ENCODE measurements around the gene GLOD4. TPM values are rescaled to one million over a fixed set of nuclear protein-coding genes. Genes with fewer than 3 reads are reported as not detected.

The GLOD4 gene
- total RNA-seq, 1 experiment from 2014 or later: 33.8 TPM

GRCh38 chr17:746783-747629 is 35.1 kb downstream of the GLOD4 start:
- Histone ChIP-seq H3F3A (ENCODE audit: low read length, unreplicated experiment) (peaks cover 4% of the 10 kb centered on the region), H3K4me3 (ENCODE audit: low read length) (no peak overlapping the region), H3K4me1 (ENCODE audit: insufficient read depth, low read length) (peaks cover 15% of the 10 kb centered on the region), H3K79me2 (ENCODE audit: low read length) (peaks cover 91% of the 10 kb centered on the region), H3K9me2 (replicated peaks; ENCODE audit: low read length) (no peaks in the 10 kb centered on the region), H4K20me1 (ENCODE audit: low read length) (peaks cover 15% of the 10 kb centered on the region), H3K9ac (ENCODE audit: low read length) (no peak overlapping the region), H3K4me2 (ENCODE audit: low read length) (no peak overlapping the region), H3K27ac (ENCODE audit: low read length) (no peak overlapping the region), H3K36me3 (ENCODE audit: low read depth, low read length) (peaks cover 33% of the 10 kb centered on the region), H3K9me3 (ENCODE audit: low read length) (no peaks in the 10 kb centered on the region), H2AFZ (ENCODE audit: low read length) (no peak overlapping the region), H3K27me3 (ENCODE audit: low read length) (no peaks in the 10 kb centered on the region)
- TF ChIP-seq CTCF (conservative IDR thresholded peaks at IDR 0.05; ENCODE audit: low read depth, low read length) (no peak), EZH2 (IDR thresholded peaks at IDR 0.05; ENCODE audit: low read length, unreplicated experiment) (no peak), EZH2phosphoT487 (IDR thresholded peaks at IDR 0.05; ENCODE audit: borderline replicate concordance, low read length) (no peak)
- no TSS peak for BruUV-seq (replicated peaks)
- ChIA-PET POLR2A (ENCODE audit: unreplicated experiment) (no interaction called here), CTCF (no interaction called here)
- no peak for ATAC-seq
- intact Hi-C loops (cut with micrococcal nuclease): no loop called here
- DNase-seq: no peak

GRCh38 chr17:746181-746580 is 35.9 kb downstream of the GLOD4 start:
- no peaks in the 10 kb centered on the region for H3K27me3 ChIP-seq (ENCODE audit: low read length)
- no peak for ATAC-seq
- H3K9ac ChIP-seq (ENCODE audit: low read length): no peak overlapping the region
- H2AFZ ChIP-seq (ENCODE audit: low read length): no peak overlapping the region
- ChIA-PET CTCF (no interaction called here), POLR2A (ENCODE audit: unreplicated experiment) (no interaction called here)
- DNase-seq: no peak
- no peaks in the 10 kb centered on the region for H3K9me3 ChIP-seq (ENCODE audit: low read length)
- peaks cover 15% of the 10 kb centered on the region for H4K20me1 ChIP-seq (ENCODE audit: low read length)
- H3K4me2 ChIP-seq (ENCODE audit: low read length): no peak overlapping the region
- peaks cover 85% of the 10 kb centered on the region for H3K79me2 ChIP-seq (ENCODE audit: low read length)
- no peak overlapping the region for H3K4me3 ChIP-seq (ENCODE audit: low read length)
- TF ChIP-seq CTCF (conservative IDR thresholded peaks at IDR 0.05; ENCODE audit: low read depth, low read length) (no peak), EZH2phosphoT487 (IDR thresholded peaks at IDR 0.05; ENCODE audit: borderline replicate concordance, low read length) (no peak), EZH2 (IDR thresholded peaks at IDR 0.05; ENCODE audit: low read length, unreplicated experiment) (no peak)
- no peaks in the 10 kb centered on the region for H3K9me2 ChIP-seq (replicated peaks; ENCODE audit: low read length)
- peaks cover 15% of the 10 kb centered on the region for H3K4me1 ChIP-seq (ENCODE audit: insufficient read depth, low read length)
- peaks cover 37% of the 10 kb centered on the region for H3K36me3 ChIP-seq (ENCODE audit: low read depth, low read length)
- no TSS peak for BruUV-seq (replicated peaks)
- intact Hi-C loops (cut with micrococcal nuclease): no loop called here
- peaks cover 4% of the 10 kb centered on the region for H3F3A ChIP-seq (ENCODE audit: low read length, unreplicated experiment)
- H3K27ac ChIP-seq (ENCODE audit: low read length): no peak overlapping the region

- ATAC-seq (no peak), DNase-seq (no peak)
- BruUV-seq (replicated peaks): no TSS peak
- Histone ChIP-seq H3K4me1 (ENCODE audit: insufficient read depth, low read length) (peaks cover 9% of the 10 kb centered on the region), H2AFZ (ENCODE audit: low read length) (no peak overlapping the region), H3K36me3 (ENCODE audit: low read depth, low read length) (peaks cover 41% of the 10 kb centered on the region), H3K9ac (ENCODE audit: low read length) (no peak overlapping the region), H3K79me2 (ENCODE audit: low read length) (peaks cover 77% of the 10 kb centered on the region), H3K9me3 (ENCODE audit: low read length) (no peaks in the 10 kb centered on the region), H3K27ac (ENCODE audit: low read length) (no peak overlapping the region), H3K4me2 (ENCODE audit: low read length) (no peak overlapping the region), H3K9me2 (replicated peaks; ENCODE audit: low read length) (no peaks in the 10 kb centered on the region), H3K27me3 (ENCODE audit: low read length) (no peaks in the 10 kb centered on the region), H3K4me3 (ENCODE audit: low read length) (no peak overlapping the region), H4K20me1 (ENCODE audit: low read length) (peaks cover 11% of the 10 kb centered on the region), H3F3A (ENCODE audit: low read length, unreplicated experiment) (peaks cover 4% of the 10 kb centered on the region)
- ChIA-PET CTCF (no interaction called here), POLR2A (ENCODE audit: unreplicated experiment) (no interaction called here)
- intact Hi-C loops (cut with micrococcal nuclease): no loop called here
- TF ChIP-seq EZH2 (IDR thresholded peaks at IDR 0.05; ENCODE audit: low read length, unreplicated experiment) (no peak), CTCF (conservative IDR thresholded peaks at IDR 0.05; ENCODE audit: low read depth, low read length) (no peak), EZH2phosphoT487 (IDR thresholded peaks at IDR 0.05; ENCODE audit: borderline replicate concordance, low read length) (no peak)
Measured at GRCh38 chr17:745406-745805, 36.7 kb downstream of the GLOD4 start.
